Nasal cavity respiratory epithelium epithelial cell of viscerocranial mucosa (primary cell): ENCODE measurements around the gene ZBTB14. TPM values are rescaled to one million over a fixed set of nuclear protein-coding genes. Genes with fewer than 3 reads are reported as not detected.

ENCODE experiments used
- total RNA-seq: library from RNA; depleted of rRNA; stranded (reverse); fragments of >200 nt; gene quantifications from 2 replicates; pipeline ENCODE4 v1.2.3, GENCODE V29; 2014

Gene ZBTB14
- total RNA-seq: 9.2 and 9.3 TPM in 2 replicates

GRCh38 chr18:5295231-5295920 lies at the start of gene ZBTB14:
Gene ZBTB14 (minus strand): TSS chr18:5295726. CDS start chr18:5293246, 2,480 bp downstream.

Other genes with a start within 250 kb of the ZBTB14 start
- not detected in 2 replicates for gene AKAIN1, start 98.5 kb downstream of the ZBTB14 start, total RNA-seq
- gene EPB41L3, start 248.3 kb upstream of the ZBTB14 start, total RNA-seq: 0.68 and 2.1 TPM in 2 replicates